ENCODE measurements around the gene USH2A. TPM values are rescaled to one million over a fixed set of nuclear protein-coding genes. Genes with fewer than 3 reads are reported as not detected.

USH2A gene, protein sequence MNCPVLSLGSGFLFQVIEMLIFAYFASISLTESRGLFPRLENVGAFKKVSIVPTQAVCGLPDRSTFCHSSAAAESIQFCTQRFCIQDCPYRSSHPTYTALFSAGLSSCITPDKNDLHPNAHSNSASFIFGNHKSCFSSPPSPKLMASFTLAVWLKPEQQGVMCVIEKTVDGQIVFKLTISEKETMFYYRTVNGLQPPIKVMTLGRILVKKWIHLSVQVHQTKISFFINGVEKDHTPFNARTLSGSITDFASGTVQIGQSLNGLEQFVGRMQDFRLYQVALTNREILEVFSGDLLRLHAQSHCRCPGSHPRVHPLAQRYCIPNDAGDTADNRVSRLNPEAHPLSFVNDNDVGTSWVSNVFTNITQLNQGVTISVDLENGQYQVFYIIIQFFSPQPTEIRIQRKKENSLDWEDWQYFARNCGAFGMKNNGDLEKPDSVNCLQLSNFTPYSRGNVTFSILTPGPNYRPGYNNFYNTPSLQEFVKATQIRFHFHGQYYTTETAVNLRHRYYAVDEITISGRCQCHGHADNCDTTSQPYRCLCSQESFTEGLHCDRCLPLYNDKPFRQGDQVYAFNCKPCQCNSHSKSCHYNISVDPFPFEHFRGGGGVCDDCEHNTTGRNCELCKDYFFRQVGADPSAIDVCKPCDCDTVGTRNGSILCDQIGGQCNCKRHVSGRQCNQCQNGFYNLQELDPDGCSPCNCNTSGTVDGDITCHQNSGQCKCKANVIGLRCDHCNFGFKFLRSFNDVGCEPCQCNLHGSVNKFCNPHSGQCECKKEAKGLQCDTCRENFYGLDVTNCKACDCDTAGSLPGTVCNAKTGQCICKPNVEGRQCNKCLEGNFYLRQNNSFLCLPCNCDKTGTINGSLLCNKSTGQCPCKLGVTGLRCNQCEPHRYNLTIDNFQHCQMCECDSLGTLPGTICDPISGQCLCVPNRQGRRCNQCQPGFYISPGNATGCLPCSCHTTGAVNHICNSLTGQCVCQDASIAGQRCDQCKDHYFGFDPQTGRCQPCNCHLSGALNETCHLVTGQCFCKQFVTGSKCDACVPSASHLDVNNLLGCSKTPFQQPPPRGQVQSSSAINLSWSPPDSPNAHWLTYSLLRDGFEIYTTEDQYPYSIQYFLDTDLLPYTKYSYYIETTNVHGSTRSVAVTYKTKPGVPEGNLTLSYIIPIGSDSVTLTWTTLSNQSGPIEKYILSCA (N-terminal part only)
- under 1 TPM in 1 of 4 donors, not detected in 3; 0.14 TPM for total RNA-seq

DNA sequence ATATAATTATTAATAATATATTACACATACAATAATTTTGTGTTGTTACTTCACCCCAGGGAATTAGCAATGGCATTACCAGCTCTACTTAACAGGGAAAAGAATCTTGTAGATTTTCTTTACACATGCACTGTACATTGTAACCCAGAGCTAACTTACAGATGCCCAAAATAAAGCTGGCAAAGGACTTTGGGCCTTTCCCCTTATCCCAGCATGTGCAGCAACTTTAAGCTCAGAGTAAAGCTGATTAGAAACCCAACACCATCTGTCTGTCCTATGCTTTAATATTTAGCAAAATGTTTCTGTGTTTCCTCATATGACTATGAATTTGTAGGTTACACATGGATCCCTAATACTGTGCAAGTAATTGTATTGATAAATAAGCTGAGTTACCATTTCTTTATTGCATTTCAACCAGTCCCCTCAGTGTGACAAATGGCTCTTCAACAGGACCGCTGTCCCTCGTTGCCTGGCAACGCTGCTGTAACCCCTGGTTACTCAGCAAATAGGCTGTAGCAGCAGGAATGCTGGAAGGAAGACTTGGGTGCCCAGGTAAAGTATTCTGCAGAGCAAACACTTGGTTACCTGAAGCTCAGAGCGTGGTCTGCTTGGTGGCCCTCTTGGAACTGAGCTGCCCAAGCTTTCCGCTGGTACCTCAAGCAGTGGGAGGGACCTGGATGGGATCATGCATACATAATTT lies at the start of gene USH2A:
Gene USH2A (minus strand): TSS at position 628 of the 700 bp plus-strand sequence. CDS start 1,112 bp downstream, outside the sequence.
- intact Hi-C loops (cut with DNase I; ENCODE audit: low total_unique reads), result no loop called here
- TF ChIP-seq POLR2A (IDR thresholded peaks at IDR 0.05) (no peak), CTCF (IDR thresholded peaks at IDR 0.05) (no peak)
- no peak within 1 kb of the TSS for H3K27ac ChIP-seq
- H3K27me3 ChIP-seq, result no peaks in the 10 kb centered on the region
- H3K9me3 ChIP-seq, result no peaks in the 10 kb centered on the region
- H3K36me3 ChIP-seq, result no peaks in the 10 kb centered on the region
- no peak for DNase-seq
- H3K4me3 ChIP-seq, result no peak within 1 kb of the TSS
- H3K4me1 ChIP-seq, result no peaks in the 10 kb centered on the region

DNA sequence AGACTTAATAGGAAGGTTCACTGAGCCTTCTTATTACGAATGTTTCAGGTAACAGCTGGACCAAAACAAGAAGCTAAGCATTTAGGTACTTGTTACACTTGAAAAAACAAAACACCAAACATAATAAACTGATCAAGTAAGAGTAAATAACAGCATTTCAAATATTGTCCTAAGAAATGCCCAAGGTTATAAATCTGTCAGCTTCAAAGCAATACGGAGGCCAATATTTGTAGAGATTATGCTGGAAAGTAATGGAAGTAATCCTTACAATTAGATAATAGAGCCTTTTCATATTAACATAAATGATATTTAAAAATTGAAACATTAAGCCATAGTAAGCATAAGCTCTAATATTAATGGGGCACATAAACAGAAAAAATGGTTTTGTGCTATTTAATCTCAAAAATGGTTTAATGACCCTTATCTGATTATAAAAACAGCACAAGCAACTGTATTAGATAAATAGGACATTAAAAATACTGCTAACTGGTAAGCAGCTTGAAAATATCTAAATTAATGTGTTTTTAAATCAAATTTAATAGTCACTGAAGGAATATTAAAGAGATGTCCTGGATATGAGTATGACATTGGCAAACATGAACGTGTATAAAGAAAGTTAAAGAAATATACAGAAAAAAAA lies 43.0 kb upstream of the USH2A start:
- H3K9me3 ChIP-seq, result no peaks in the 10 kb centered on the region
- H3K4me3 ChIP-seq, result no peak overlapping the region
- no peak for TF ChIP-seq POLR2A (IDR thresholded peaks at IDR 0.05)
- no peak for TF ChIP-seq CTCF (IDR thresholded peaks at IDR 0.05)
- intact Hi-C loops (cut with DNase I; ENCODE audit: low total_unique reads), result no loop called here
- H3K27ac ChIP-seq, result no peak overlapping the region
- DNase-seq, result no peak
- H3K36me3 ChIP-seq, result no peaks in the 10 kb centered on the region
- H3K4me1 ChIP-seq, result no peaks in the 10 kb centered on the region
- H3K27me3 ChIP-seq, result no peaks in the 10 kb centered on the region

- no peaks in the 10 kb centered on the region for H3K27me3 ChIP-seq
- no peak for DNase-seq
- intact Hi-C loops (cut with DNase I; ENCODE audit: low total_unique reads), result no loop called here
- no peak for TF ChIP-seq POLR2A (IDR thresholded peaks at IDR 0.05)
- no peak overlapping the region for H3K4me3 ChIP-seq
- no peaks in the 10 kb centered on the region for H3K9me3 ChIP-seq
- no peaks in the 10 kb centered on the region for H3K36me3 ChIP-seq
- H3K27ac ChIP-seq, result no peak overlapping the region
- no peaks in the 10 kb centered on the region for H3K4me1 ChIP-seq
These were observed 41.2 kb upstream of the USH2A start for GRCh38 chr1:216464489-216464888.

DNA sequence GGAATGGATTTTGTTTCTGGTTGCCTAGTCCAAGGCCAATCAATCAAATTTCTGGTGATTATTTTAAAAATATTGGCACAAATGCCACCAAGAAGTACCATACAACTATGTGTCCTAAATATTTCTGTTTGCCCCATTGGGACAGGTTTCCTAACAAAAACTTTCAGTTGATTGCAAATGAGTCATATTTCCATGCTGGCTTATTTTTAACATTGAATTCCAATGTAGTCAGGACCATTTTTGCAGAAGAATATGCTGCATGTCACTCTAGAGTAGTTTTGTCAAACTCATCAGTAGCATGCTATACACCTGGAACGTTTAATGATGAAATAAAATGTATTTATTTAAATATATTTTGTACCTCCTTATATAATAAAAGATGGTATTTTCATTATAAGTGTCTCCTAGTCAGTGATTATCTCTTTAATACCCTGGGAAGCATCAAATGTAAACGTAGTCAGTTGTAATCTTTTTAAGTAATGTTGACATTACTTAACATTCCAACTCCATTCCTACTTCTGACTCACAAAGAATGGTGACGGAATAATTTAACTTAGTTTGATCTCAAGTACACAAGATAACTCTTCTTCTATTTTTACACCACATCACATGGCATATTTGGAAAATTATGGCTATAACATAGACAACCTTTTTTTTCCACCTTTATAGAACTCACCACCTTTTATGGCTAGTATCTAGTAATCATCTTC lies 39.0 kb upstream of the USH2A start:
- Histone ChIP-seq H3K36me3 (no peaks in the 10 kb centered on the region), H3K9me3 (no peaks in the 10 kb centered on the region)
- intact Hi-C loops (cut with DNase I; ENCODE audit: low total_unique reads), result no loop called here

More for the DNA sequence above, 39.0 kb upstream of the USH2A start:
- H3K4me1 ChIP-seq, result no peaks in the 10 kb centered on the region
- no peak for DNase-seq
- H3K27me3 ChIP-seq, result no peaks in the 10 kb centered on the region
- TF ChIP-seq POLR2A (IDR thresholded peaks at IDR 0.05) (no peak), CTCF (IDR thresholded peaks at IDR 0.05) (no peak)
- H3K4me3 ChIP-seq, result no peak overlapping the region
- H3K27ac ChIP-seq, result no peak overlapping the region
